ENCODE results near the gene FBXW7.

Gene FBXW7

GRCh38 chr4:152462695-152463094 lies 73.2 kb downstream of the FBXW7 start:
- H3K27ac ChIP-seq, result no peak overlapping the region
- TF ChIP-seq CTCF (conservative IDR thresholded peaks at IDR 0.05) (no peak), ZFX (IDR thresholded peaks at IDR 0.05) (no peak)

GRCh38 chr4:152462047-152462446 lies 73.8 kb downstream of the FBXW7 start:
- TF ChIP-seq ZFX (IDR thresholded peaks at IDR 0.05) (no peak), CTCF (conservative IDR thresholded peaks at IDR 0.05) (no peak)
- H3K27ac ChIP-seq, result no peak overlapping the region

- no peak overlapping the region for H3K27ac ChIP-seq
- TF ChIP-seq CTCF (conservative IDR thresholded peaks at IDR 0.05) (peak; percentile 12), ZFX (IDR thresholded peaks at IDR 0.05) (no peak)
These were observed 75.4 kb downstream of the FBXW7 start for GRCh38 chr4:152460488-152460887.

GRCh38 chr4:152459326-152459725 lies 76.6 kb downstream of the FBXW7 start:
- H3K27ac ChIP-seq, result no peak overlapping the region
- TF ChIP-seq CTCF (conservative IDR thresholded peaks at IDR 0.05), result no peak
- TF ChIP-seq ZFX (IDR thresholded peaks at IDR 0.05), result no peak

GRCh38 chr4:152458801-152459302 lies 77.0 kb downstream of the FBXW7 start:
- H3K27ac ChIP-seq, result no peak overlapping the region
- TF ChIP-seq ZFX (IDR thresholded peaks at IDR 0.05) (no peak), CTCF (conservative IDR thresholded peaks at IDR 0.05) (no peak)

- TF ChIP-seq CTCF (conservative IDR thresholded peaks at IDR 0.05) (no peak), ZFX (IDR thresholded peaks at IDR 0.05) (no peak)
- no peak overlapping the region for H3K27ac ChIP-seq
These were observed 79.3 kb downstream of the FBXW7 start for GRCh38 chr4:152456609-152457008.

- TF ChIP-seq ZFX (IDR thresholded peaks at IDR 0.05), result no peak
- TF ChIP-seq CTCF (conservative IDR thresholded peaks at IDR 0.05), result no peak
- no peak overlapping the region for H3K27ac ChIP-seq
These were observed 80.6 kb downstream of the FBXW7 start for GRCh38 chr4:152455311-152455710.

Data from C4-2B (cell line).